Ovary (tissue), 3 donors: ENCODE results near the gene RPL31.

Experiments used
- CTCF ChIP-seq, 3 donors: fragments of 450-650 bp in 2 of 3; fragments of 200-600 bp in 1 of 3; IDR thresholded peaks; one replicate each; pipeline versions ENCODE4 v1.5.1 to v1.8.0; 2016 to 2022; ENCODE audit warnings: antibody characterized with exemption in 3 of 3, mild to moderate bottlenecking in 1 of 3
- EP300 ChIP-seq: sonication (generic); formaldehyde crosslinking; IDR thresholded peaks from one replicate; pipeline ENCODE4 v1.6.1; 2017; ENCODE audit warnings: antibody characterized with exemption
- POLR2A ChIP-seq: fragments of 450-650 bp; IDR thresholded peaks from one replicate; pipeline ENCODE4 v1.6.1; 2017; ENCODE audit warnings: antibody characterized with exemption, mild to moderate bottlenecking, moderate library complexity
- donor health status: DM: no; HTN: no; CAD: no.

GRCh38 chr2:100995309-100996075 lies 6.6 kb upstream of the RPL31 start:
- no peak for TF ChIP-seq POLR2A
- TF ChIP-seq CTCF (IDR thresholded peaks at IDR 0.05) = no peak
- no peak for TF ChIP-seq EP300
